Vagina (tissue), 2 donors: Measurements from ENCODE around the gene TRAPPC3L.

Experiments used
- POLR2A ChIP-seq, 2 donors: fragments of 450-650 bp; IDR thresholded peaks; one replicate each; pipeline ENCODE4 v1.6.1; 2017; ENCODE audit warnings: antibody characterized with exemption in 2 of 2, mild to moderate bottlenecking in 2 of 2, moderate library complexity in 2 of 2
- POLR2AphosphoS5 ChIP-seq, 2 donors: sonication (generic); formaldehyde crosslinking; IDR thresholded peaks; one replicate each; pipeline ENCODE4 v1.9.0; 2017; ENCODE audit warnings: antibody characterized with exemption in 2 of 2, mild to moderate bottlenecking in 2 of 2, low read depth in 1 of 2; ENCODE audit not compliant: insufficient read depth in 1 of 2
- TF ChIP-seq, protein P1 (sequence below), 3 experiments: fragments of 450-650 bp in 2 of 3; fragments of 200-600 bp in 1 of 3; sonication (generic) in 1 of 3; IDR thresholded peaks; one replicate each; pipeline ENCODE4 v1.5.1; 2017 to 2019; ENCODE audit warnings: antibody characterized with exemption in 3 of 3, mild to moderate bottlenecking in 2 of 3, moderate library complexity in 2 of 3

DNA sequence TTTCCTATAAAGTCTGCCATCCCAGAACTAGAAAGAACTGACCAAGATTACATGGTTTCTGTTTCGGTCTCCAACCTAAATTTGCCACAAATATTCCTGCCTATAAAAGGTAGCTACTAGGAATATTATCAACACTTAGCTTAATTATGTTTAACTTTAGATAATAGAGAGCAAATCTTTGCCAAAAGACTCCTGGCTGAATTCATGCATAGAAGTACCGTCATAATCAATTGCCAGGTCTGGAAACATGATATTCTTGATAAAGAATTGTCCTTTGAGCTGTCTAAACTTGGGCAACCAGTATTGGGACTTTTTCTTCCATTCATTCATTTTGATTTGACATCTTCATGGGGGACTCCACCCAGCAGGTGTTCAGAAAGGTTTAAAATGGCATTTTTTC, 61.9 kb downstream of the TRAPPC3L start:
- TF ChIP-seq, protein P1, sequence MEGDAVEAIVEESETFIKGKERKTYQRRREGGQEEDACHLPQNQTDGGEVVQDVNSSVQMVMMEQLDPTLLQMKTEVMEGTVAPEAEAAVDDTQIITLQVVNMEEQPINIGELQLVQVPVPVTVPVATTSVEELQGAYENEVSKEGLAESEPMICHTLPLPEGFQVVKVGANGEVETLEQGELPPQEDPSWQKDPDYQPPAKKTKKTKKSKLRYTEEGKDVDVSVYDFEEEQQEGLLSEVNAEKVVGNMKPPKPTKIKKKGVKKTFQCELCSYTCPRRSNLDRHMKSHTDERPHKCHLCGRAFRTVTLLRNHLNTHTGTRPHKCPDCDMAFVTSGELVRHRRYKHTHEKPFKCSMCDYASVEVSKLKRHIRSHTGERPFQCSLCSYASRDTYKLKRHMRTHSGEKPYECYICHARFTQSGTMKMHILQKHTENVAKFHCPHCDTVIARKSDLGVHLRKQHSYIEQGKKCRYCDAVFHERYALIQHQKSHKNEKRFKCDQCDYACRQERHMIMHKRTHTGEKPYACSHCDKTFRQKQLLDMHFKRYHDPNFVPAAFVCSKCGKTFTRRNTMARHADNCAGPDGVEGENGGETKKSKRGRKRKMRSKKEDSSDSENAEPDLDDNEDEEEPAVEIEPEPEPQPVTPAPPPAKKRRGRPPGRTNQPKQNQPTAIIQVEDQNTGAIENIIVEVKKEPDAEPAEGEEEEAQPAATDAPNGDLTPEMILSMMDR (IDR thresholded peaks at IDR 0.05), result no peak
- TF ChIP-seq POLR2A (IDR thresholded peaks at IDR 0.05), result no peak
- no peak for TF ChIP-seq POLR2AphosphoS5 (IDR thresholded peaks at IDR 0.05; ENCODE audit: insufficient read depth in 1 of 2, low read depth in 1 of 2)
